Testis (tissue), 3 donors: ENCODE measurements around the gene TEP1. TPM values are rescaled to one million over a fixed set of nuclear protein-coding genes. Genes with fewer than 3 reads are reported as not detected.

Experiments used
- DNase-seq: peaks from one replicate; pipeline ENCODE4 v3.0.0-alpha.2; 2019
- H3K27ac ChIP-seq, 2 donors: fragments of 200-600 bp; sonication (generic); one replicate each; pipeline ENCODE4 v1.5.1; 2019
- H3K27me3 ChIP-seq: fragments of 200-600 bp; sonication (generic); one replicate; pipeline ENCODE4 v1.5.1; 2019
- H3K36me3 ChIP-seq: fragments of 200-600 bp; sonication (generic); one replicate; pipeline ENCODE4 v1.5.1; 2017; ENCODE audit warnings: low read depth; ENCODE audit errors: missing control alignments
- H3K4me1 ChIP-seq: fragments of 200-600 bp; sonication (generic); one replicate; pipeline ENCODE4 v1.5.1; 2019
- H3K4me3 ChIP-seq, 2 donors: fragments of 200-600 bp; sonication (generic); one replicate each; pipeline ENCODE4 v1.5.1; 2017 to 2019
- H3K9me3 ChIP-seq: fragments of 200-600 bp; sonication (generic); one replicate; pipeline ENCODE4 v1.5.1; 2017
- CTCF ChIP-seq, 3 experiments: fragments of 450-650 bp in 2 of 3; fragments of 200-600 bp in 1 of 3; sonication (generic) in 1 of 3; IDR thresholded peaks; one replicate each; pipeline ENCODE4 v1.5.1; 2016 to 2019; ENCODE audit warnings: antibody characterized with exemption in 3 of 3, mild to moderate bottlenecking in 2 of 3, moderate library complexity in 1 of 3
- POLR2A ChIP-seq: fragments of 450-650 bp; IDR thresholded peaks from one replicate; pipeline ENCODE4 v1.6.1; 2017; ENCODE audit warnings: antibody characterized with exemption, mild to moderate bottlenecking, moderate library complexity
- whole genome bisulfite sequencing, 2 donors: methylation state at CpG; one replicate each; pipeline ENCODE4 v1.1.5; 2018; 5-methylcytosine and 5-hydroxymethylcytosine counted together
- intact Hi-C: fragments of 100-400 bp; cut with DNase I; formaldehyde crosslinking; loops from one replicate; pipeline ENCODE4 v1.15.1; 2023; ENCODE audit warnings: low total_unique reads
- polyA plus RNA-seq: library from polyadenylated mRNA; stranded (reverse); fragments of 350-450 nt; fragmentation: Illumina TruSeq; extraction: RNeasy Lipid Tissue Mini Kit (QIAGEN cat#74804); gene quantifications from one replicate; pipeline ENCODE4 v1.2.3, GENCODE V29; 2014; ENCODE audit warnings: low read depth, low replicate concordance; ENCODE audit not compliant: insufficient read depth
- total RNA-seq, 2 donors: library from RNA; depleted of rRNA; stranded (reverse); fragments of >200 nt; gene quantifications; one replicate each; pipeline ENCODE4 v1.2.3, GENCODE V29; 2016

The TEP1 gene
- total and polyA plus RNA-seq, 3 donors from 2014 or later = 11.6 to 19.1 (median 16.5) TPM

- intact Hi-C loops = no loop called here
- no peak for TF ChIP-seq POLR2A
- TF ChIP-seq CTCF (IDR thresholded peaks at IDR 0.05) = no peak
- DNase-seq = no peak
- no peak overlapping the region for H3K27ac ChIP-seq
- no peaks in the 10 kb centered on the region for H3K27me3 ChIP-seq
- H3K9me3 ChIP-seq = no peaks in the 10 kb centered on the region
- peaks cover 15% of the 10 kb centered on the region for H3K4me1 ChIP-seq
- H3K36me3 ChIP-seq = no peaks in the 10 kb centered on the region
- H3K4me3 ChIP-seq = no peak overlapping the region
- WGBS, 2 donors = 88 to 94% methylated on average over 7 of the region's 7 CpGs
Measured at GRCh38 chr14:20438664-20439063, 25.4 kb upstream of the TEP1 start.

- 92 to 93% methylated on average over 4 of the region's 4 CpGs for WGBS, 2 donors
- DNase-seq = no peak
- no peak overlapping the region for H3K4me3 ChIP-seq
- H3K4me1 ChIP-seq = peaks cover 15% of the 10 kb centered on the region
- no peaks in the 10 kb centered on the region for H3K9me3 ChIP-seq
- H3K27ac ChIP-seq = no peak overlapping the region
- no peaks in the 10 kb centered on the region for H3K36me3 ChIP-seq
- no peaks in the 10 kb centered on the region for H3K27me3 ChIP-seq
- TF ChIP-seq CTCF (IDR thresholded peaks at IDR 0.05) (no peak), POLR2A (no peak)
- intact Hi-C loops = no loop called here
Measured at GRCh38 chr14:20436363-20436755, 23.1 kb upstream of the TEP1 start.

GRCh38 chr14:20435582-20436362 lies 22.5 kb upstream of the TEP1 start, which contains the start of gene KLHL33:
TSS of gene KLHL33 (minus strand) at chr14:20436166. CDS start at chr14:20435811, 355 bp downstream.
- Histone ChIP-seq H3K27ac (peak within 1 kb of the TSS; percentile 65 to 76), H3K4me3 (peak within 1 kb of the TSS; percentile 43 to 62), H3K36me3 (no peaks in the 10 kb centered on the region), H3K27me3 (no peaks in the 10 kb centered on the region), H3K9me3 (no peaks in the 10 kb centered on the region), H3K4me1 (peaks cover 15% of the 10 kb centered on the region)
- intact Hi-C loops = no loop called here
- DNase-seq = no peak
- TF ChIP-seq POLR2A = no peak
- TF ChIP-seq CTCF (IDR thresholded peaks at IDR 0.05) = no peak
- WGBS, 2 donors = 59 to 90% methylated on average over 8 to 17 of the region's 17 CpGs

GRCh38 chr14:20434701-20435581 lies 21.6 kb upstream of the TEP1 start:
- DNase-seq = peak; percentile 84
- Histone ChIP-seq H3K4me3 (peak overlapping the region; percentile 43 to 62), H3K27me3 (no peaks in the 10 kb centered on the region), H3K9me3 (no peaks in the 10 kb centered on the region), H3K27ac (peak overlapping the region; percentile 65 to 76), H3K36me3 (no peaks in the 10 kb centered on the region), H3K4me1 (peaks cover 15% of the 10 kb centered on the region)
- TF ChIP-seq POLR2A = no peak
- no peak for TF ChIP-seq CTCF (IDR thresholded peaks at IDR 0.05)
- WGBS, 2 donors = 7 to 13% methylated on average over 41 to 43 of the region's 44 CpGs
- intact Hi-C loops = no loop called here
